Calu3 (cell line): ENCODE measurements around the gene ZNF154. TPM values are rescaled to one million over a fixed set of nuclear protein-coding genes. Genes with fewer than 3 reads are reported as not detected.

ENCODE experiments used
- BruUV-seq: library from RNA; stranded (reverse); fragments of 400-500 nt; replicated peaks from 2 replicates; lab custom pipeline; 2021; lab: Mats Ljungman, UMichigan
- CTCF ChIA-PET: fragments of 300-600 bp; sonication (Branson Sonifier 250); formaldehyde crosslinking; loops from one replicate; lab custom pipeline; 2022; ENCODE audit warnings: antibody characterized with exemption; lab: Charles Lee
- DNase-seq: peaks from one replicate; pipeline ENCODE4 v3.0.0; 2022
- H3K27ac Mint-ChIP-seq: one replicate; pipeline ENCODE4 v1.8.0; 2022; ENCODE audit warnings: mixed read lengths; ENCODE audit not compliant: unreplicated experiment
- H3K27me3 Mint-ChIP-seq: one replicate; pipeline ENCODE4 v1.8.0; 2022; ENCODE audit warnings: mixed read lengths; ENCODE audit not compliant: unreplicated experiment
- H3K36me3 Mint-ChIP-seq: one replicate; pipeline ENCODE4 v1.8.0; 2022; ENCODE audit warnings: mild to moderate bottlenecking, moderate library complexity, mixed read lengths; ENCODE audit not compliant: insufficient read depth, unreplicated experiment
- H3K4me1 Mint-ChIP-seq: one replicate; pipeline ENCODE4 v1.8.0; 2022; ENCODE audit warnings: mild to moderate bottlenecking, low read depth, mixed read lengths; ENCODE audit not compliant: unreplicated experiment
- H3K4me3 Mint-ChIP-seq: one replicate; pipeline ENCODE4 v1.8.0; 2022; ENCODE audit warnings: mild to moderate bottlenecking, low read depth, moderate library complexity, mixed read lengths; ENCODE audit not compliant: unreplicated experiment
- H3K9me3 Mint-ChIP-seq: one replicate; pipeline ENCODE4 v1.8.0; 2022; ENCODE audit warnings: low read depth, mixed read lengths; ENCODE audit not compliant: unreplicated experiment
- intact Hi-C: fragments of 100-400 bp; cut with micrococcal nuclease; formaldehyde crosslinking; loops from one replicate; pipeline ENCODE4 v1.10.0; 2022; ENCODE audit not compliant: unreplicated experiment
- total RNA-seq: library from RNA; stranded (reverse); gene quantifications from 2 replicates; pipeline ENCODE4 v1.2.3, GENCODE V29; 2022
- TF ChIP-seq, protein P1 (sequence below): fragments of 200-600 bp; IDR thresholded peaks from one replicate; pipeline ENCODE4 v1.8.0; 2022; ENCODE audit warnings: antibody characterized with exemption; ENCODE audit not compliant: unreplicated experiment

The ZNF154 gene
- total RNA-seq, 1 experiment from 2014 or later, result not detected

DNA sequence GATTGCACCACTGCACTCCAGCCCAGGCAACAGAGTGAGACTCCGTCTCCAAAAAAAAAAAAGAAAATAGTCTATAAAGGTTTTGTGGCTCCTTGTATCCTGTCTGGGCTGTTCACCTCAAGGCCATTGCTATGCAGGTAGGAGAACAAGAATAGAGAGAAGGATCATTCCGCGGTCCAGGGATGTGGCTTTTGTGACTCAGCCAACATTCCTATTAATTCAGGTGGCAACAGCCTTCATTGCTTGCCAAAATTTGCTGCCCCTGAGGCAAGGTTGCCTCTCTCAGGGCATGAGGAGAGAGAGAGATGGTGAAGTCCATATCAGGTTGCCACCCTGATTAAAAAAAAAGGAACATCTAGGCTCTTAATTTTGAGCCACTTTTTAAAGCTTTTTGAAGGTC lies 19.3 kb downstream of the ZNF154 start:
- BruUV-seq, result no TSS peak
- Mint-ChIP-seq H3K4me1 (no peaks in the 10 kb centered on the region), H3K4me3 (no peak overlapping the region), H3K27ac (no peak overlapping the region), H3K9me3 (peaks cover 17% of the 10 kb centered on the region), H3K36me3 (peaks cover 35% of the 10 kb centered on the region), H3K27me3 (no peaks in the 10 kb centered on the region)
- intact Hi-C loops, result loop anchor here (10.0 kb wide), 1 partner anchor 125 kb away; the partner anchor contains the start of gene ZNF552
- TF ChIP-seq, protein P1, sequence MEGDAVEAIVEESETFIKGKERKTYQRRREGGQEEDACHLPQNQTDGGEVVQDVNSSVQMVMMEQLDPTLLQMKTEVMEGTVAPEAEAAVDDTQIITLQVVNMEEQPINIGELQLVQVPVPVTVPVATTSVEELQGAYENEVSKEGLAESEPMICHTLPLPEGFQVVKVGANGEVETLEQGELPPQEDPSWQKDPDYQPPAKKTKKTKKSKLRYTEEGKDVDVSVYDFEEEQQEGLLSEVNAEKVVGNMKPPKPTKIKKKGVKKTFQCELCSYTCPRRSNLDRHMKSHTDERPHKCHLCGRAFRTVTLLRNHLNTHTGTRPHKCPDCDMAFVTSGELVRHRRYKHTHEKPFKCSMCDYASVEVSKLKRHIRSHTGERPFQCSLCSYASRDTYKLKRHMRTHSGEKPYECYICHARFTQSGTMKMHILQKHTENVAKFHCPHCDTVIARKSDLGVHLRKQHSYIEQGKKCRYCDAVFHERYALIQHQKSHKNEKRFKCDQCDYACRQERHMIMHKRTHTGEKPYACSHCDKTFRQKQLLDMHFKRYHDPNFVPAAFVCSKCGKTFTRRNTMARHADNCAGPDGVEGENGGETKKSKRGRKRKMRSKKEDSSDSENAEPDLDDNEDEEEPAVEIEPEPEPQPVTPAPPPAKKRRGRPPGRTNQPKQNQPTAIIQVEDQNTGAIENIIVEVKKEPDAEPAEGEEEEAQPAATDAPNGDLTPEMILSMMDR, result no peak
- no peak for DNase-seq
- CTCF ChIA-PET, result no interaction called here

DNA sequence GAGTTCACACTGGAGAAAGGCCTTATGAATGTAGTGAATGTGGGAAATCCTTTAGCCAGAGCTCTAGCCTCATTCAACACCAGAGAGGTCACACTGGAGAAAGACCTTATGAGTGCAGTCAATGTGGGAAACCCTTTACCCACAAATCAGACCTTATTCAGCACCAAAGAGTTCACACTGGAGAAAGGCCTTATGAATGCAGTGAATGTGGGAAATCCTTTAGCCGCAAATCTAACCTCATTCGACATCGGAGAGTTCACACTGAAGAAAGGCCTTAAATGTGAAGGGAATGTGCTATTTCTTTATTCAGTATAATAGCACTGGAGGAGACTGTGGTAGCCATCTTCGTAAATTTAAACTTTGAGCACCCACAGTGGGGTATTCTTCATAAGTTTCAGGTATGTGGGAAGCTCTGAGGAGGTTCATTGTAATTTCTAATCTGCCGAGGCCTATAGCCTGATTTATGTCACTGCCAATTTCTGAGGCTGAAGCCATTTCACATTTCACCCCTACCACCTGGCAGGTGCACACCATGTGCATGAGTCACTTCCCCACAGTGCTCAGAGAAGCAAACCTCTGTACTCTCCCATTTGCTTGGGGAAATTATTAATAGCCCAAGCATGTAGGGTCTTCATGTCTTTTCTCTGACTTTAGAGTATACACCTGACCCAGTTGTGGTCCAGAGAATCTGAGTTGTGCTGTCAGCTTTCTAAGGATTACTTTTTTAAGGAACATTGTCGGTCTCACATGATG lies 20.8 kb downstream of the ZNF154 start:
- no TSS peak for BruUV-seq
- intact Hi-C loops, result loop anchor here (10.0 kb wide), 1 partner anchor 127 kb away; the partner anchor contains the start of gene ZNF552
- no peaks in the 10 kb centered on the region for H3K27me3 Mint-ChIP-seq
- H3K36me3 Mint-ChIP-seq, result peaks cover 44% of the 10 kb centered on the region
- no peak overlapping the region for H3K27ac Mint-ChIP-seq
- H3K4me3 Mint-ChIP-seq, result no peak overlapping the region
- peaks cover 7% of the 10 kb centered on the region for H3K4me1 Mint-ChIP-seq
- TF ChIP-seq, protein P1, result no peak
- H3K9me3 Mint-ChIP-seq, result peaks cover 24% of the 10 kb centered on the region
- CTCF ChIA-PET, result no interaction called here
- DNase-seq, result no peak

DNA sequence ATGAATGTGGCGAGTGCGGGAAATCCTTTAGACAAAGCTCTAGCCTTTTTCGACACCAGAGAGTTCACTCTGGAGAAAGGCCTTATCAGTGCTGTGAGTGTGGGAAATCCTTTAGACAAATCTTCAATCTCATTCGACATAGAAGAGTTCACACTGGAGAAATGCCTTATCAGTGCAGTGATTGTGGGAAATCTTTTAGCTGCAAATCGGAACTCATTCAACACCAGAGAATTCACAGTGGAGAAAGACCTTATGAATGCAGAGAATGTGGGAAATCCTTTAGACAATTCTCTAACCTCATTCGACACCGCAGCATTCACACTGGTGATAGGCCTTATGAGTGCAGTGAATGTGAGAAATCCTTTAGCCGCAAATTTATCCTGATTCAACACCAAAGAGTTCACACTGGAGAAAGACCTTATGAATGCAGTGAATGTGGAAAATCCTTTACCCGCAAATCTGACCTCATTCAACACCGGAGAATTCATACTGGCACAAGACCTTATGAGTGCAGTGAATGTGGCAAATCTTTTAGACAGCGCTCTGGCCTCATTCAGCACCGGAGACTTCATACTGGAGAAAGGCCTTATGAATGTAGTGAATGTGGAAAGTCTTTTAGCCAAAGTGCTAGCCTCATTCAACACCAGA lies 21.5 kb downstream of the ZNF154 start:
- BruUV-seq, result no TSS peak
- CTCF ChIA-PET, result no interaction called here
- Mint-ChIP-seq H3K4me1 (peaks cover 14% of the 10 kb centered on the region), H3K4me3 (no peak overlapping the region), H3K36me3 (peaks cover 47% of the 10 kb centered on the region), H3K9me3 (peaks cover 28% of the 10 kb centered on the region), H3K27me3 (no peaks in the 10 kb centered on the region), H3K27ac (no peak overlapping the region)
- intact Hi-C loops, result loop anchor here (10.0 kb wide), 1 partner anchor 127 kb away; the partner anchor contains the start of gene ZNF552
- TF ChIP-seq, protein P1, result no peak
- no peak for DNase-seq

DNA sequence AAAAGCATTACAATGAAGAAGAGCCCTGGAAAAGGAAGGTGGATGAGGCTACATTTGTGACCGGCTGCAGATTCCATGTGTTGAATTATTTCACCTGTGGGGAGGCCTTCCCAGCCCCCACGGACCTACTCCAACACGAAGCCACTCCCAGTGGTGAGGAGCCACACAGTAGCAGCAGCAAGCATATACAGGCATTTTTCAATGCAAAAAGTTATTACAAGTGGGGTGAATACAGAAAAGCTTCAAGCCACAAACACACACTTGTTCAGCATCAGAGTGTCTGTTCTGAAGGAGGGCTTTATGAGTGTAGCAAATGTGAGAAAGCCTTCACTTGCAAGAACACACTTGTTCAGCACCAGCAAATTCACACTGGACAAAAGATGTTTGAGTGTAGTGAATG lies 22.3 kb downstream of the ZNF154 start:
- Mint-ChIP-seq H3K36me3 (peaks cover 54% of the 10 kb centered on the region), H3K4me3 (no peak overlapping the region), H3K9me3 (peaks cover 31% of the 10 kb centered on the region), H3K27me3 (no peaks in the 10 kb centered on the region), H3K4me1 (peaks cover 19% of the 10 kb centered on the region), H3K27ac (no peak overlapping the region)
- CTCF ChIA-PET, result no interaction called here
- no peak for DNase-seq
- TF ChIP-seq, protein P1, result no peak
- BruUV-seq, result no TSS peak
- intact Hi-C loops, result loop anchor here (10.0 kb wide), 1 partner anchor 128 kb away; the partner anchor contains the start of gene ZNF552
